K562 (cell line): ENCODE data around the gene SOX15. TPM values are rescaled to one million over a fixed set of nuclear protein-coding genes. Genes with fewer than 3 reads are reported as not detected.

Experiments used
- BACH1 ChIP-seq: fragments of 200-800 bp; sonication (Bioruptor generic); IDR thresholded peaks from 2 replicates; pipeline ENCODE4 v1.6.1; 2016; ENCODE audit warnings: missing genetic modification characterization, missing compliant biosample characterization
- C11orf30 ChIP-seq: fragments of 450-650 bp; IDR thresholded peaks from 2 replicates; pipeline ENCODE4 v1.6.1; 2016; ENCODE audit warnings: low read depth, mild to moderate bottlenecking
- CREM ChIP-seq: IDR thresholded peaks from 2 replicates; pipeline ENCODE4 v1.6.1; 2014; ENCODE audit warnings: antibody characterized with exemption, low read depth
- CSDE1 ChIP-seq, 2 experiments: fragments of 450-650 bp; IDR thresholded peaks; 2 replicates each; pipeline ENCODE4 v1.6.1; 2016; ENCODE audit warnings: mild to moderate bottlenecking in 1 of 2
- DPF2 ChIP-seq: fragments of 450-650 bp; IDR thresholded peaks from 2 replicates; pipeline ENCODE4 v1.6.1; 2016
- FIP1L1 ChIP-seq: fragments of 200-400 bp; formaldehyde crosslinking; IDR thresholded peaks from 2 replicates; pipeline ENCODE4 v1.6.1; 2018; ENCODE audit warnings: mild to moderate bottlenecking, low read depth, low read length; ENCODE audit not compliant: poor library complexity, severe bottlenecking
- HDAC2 ChIP-seq: fragments of 450-650 bp; IDR thresholded peaks from 2 replicates; pipeline ENCODE4 v1.6.1; 2016; ENCODE audit warnings: mild to moderate bottlenecking
- JUND ChIP-seq, 2 experiments: IDR thresholded peaks; 2 replicates in 1 of 2; 3 replicates in 1 of 2; pipeline ENCODE4 v1.6.1; 2011; ENCODE audit warnings: borderline replicate concordance in 2 of 2, low read depth in 2 of 2, low read length in 2 of 2, improper control_type of control experiment in 1 of 2, missing biosample characterization in 1 of 2, missing genetic modification characterization in 1 of 2, missing genetic modification reagents in 1 of 2
- KDM2B ChIP-seq: fragments of 250-450 bp; sonication (Bioruptor Pico); IDR thresholded peaks from 2 replicates; pipeline ENCODE4 v1.8.0; 2021; ENCODE audit warnings: mild to moderate bottlenecking, moderate library complexity
- MAFF ChIP-seq: IDR thresholded peaks from 2 replicates; pipeline ENCODE4 v1.6.1; 2012; ENCODE audit warnings: low read length, improper control_type of control experiment
- MAFG ChIP-seq: fragments of 450-650 bp; conservative IDR thresholded peaks from 2 replicates; pipeline ENCODE4 v1.6.1; 2016; ENCODE audit warnings: missing genetic modification characterization, missing compliant biosample characterization
- MAFK ChIP-seq: IDR thresholded peaks from 2 replicates; pipeline ENCODE4 v1.6.1; 2011; ENCODE audit warnings: low read length, improper control_type of control experiment
- MAZ ChIP-seq, 2 experiments: fragments of 450-650 bp in 1 of 2; sonication (generic) in 1 of 2; formaldehyde crosslinking; IDR thresholded peaks in 1 of 2; conservative IDR thresholded peaks in 1 of 2; 2 replicates each; pipeline versions ENCODE4 v1.4.0 to v1.5.0; 2020; ENCODE audit warnings: mild to moderate bottlenecking in 1 of 2, missing genetic modification reagents in 1 of 2
- MTA1 ChIP-seq: fragments of 450-650 bp; IDR thresholded peaks from 2 replicates; pipeline ENCODE4 v1.6.1; 2017; ENCODE audit warnings: borderline replicate concordance
- MYNN ChIP-seq, 2 experiments: sonication (generic); formaldehyde crosslinking in 1 of 2; IDR thresholded peaks; 2 replicates each; pipeline versions ENCODE4 v1.5.0 to v1.6.1; 2016 to 2020; ENCODE audit warnings: antibody characterized with exemption in 1 of 2, missing genetic modification reagents in 1 of 2
- NCOR1 ChIP-seq: fragments of 450-650 bp; IDR thresholded peaks from 2 replicates; pipeline ENCODE4 v1.6.1; 2016; ENCODE audit warnings: mild to moderate bottlenecking, moderate library complexity
- NFE2 ChIP-seq: IDR thresholded peaks from 2 replicates; pipeline ENCODE4 v1.6.1; 2014; ENCODE audit warnings: antibody characterized with exemption, low read depth
- PREB ChIP-seq: sonication (generic); formaldehyde crosslinking; IDR thresholded peaks from 2 replicates; pipeline ENCODE4 v1.8.1; 2023; ENCODE audit warnings: mild to moderate bottlenecking, missing genetic modification reagents
- SMARCA4 ChIP-seq: fragments of 450-650 bp; IDR thresholded peaks from 2 replicates; pipeline ENCODE4 v1.6.1; 2016
- SMARCE1 ChIP-seq: fragments of 450-650 bp; IDR thresholded peaks from 2 replicates; pipeline ENCODE4 v1.7.1; 2016; ENCODE audit warnings: mild to moderate bottlenecking
- TAL1 ChIP-seq: fragments of 450-650 bp; IDR thresholded peaks from 2 replicates; pipeline ENCODE4 v1.6.1; 2016; ENCODE audit warnings: mild to moderate bottlenecking
- TCF3 ChIP-seq: sonication (generic); formaldehyde crosslinking; IDR thresholded peaks from 2 replicates; pipeline ENCODE4 v1.4.0; 2020; ENCODE audit warnings: mild to moderate bottlenecking, missing genetic modification reagents
- ZBTB26 ChIP-seq: fragments of 450-650 bp; formaldehyde crosslinking; IDR thresholded peaks from 2 replicates; pipeline ENCODE4 v1.4.0; 2022; ENCODE audit warnings: missing genetic modification characterization
- ZEB2 ChIP-seq: fragments of 450-650 bp; IDR thresholded peaks from 2 replicates; pipeline ENCODE4 v1.6.1; 2016
- ZNF263 ChIP-seq: sonication (generic); formaldehyde crosslinking; IDR thresholded peaks from 2 replicates; pipeline ENCODE4 v1.8.0; 2022; ENCODE audit warnings: mild to moderate bottlenecking, missing genetic modification reagents, borderline replicate concordance
- polyA plus RNA-seq, 8 experiments: library from polyadenylated mRNA; depleted of rRNA in 4 of 8; stranded (reverse) in 5 of 8; unstranded in 3 of 8; fragments of >200 nt; fragmentation: Nextera tagmentation in 2 of 8; fragmentation: Illumina TruSeq in 1 of 8; extraction: Ambion mirVana in 2 of 8; extraction: Trizol in 1 of 8; gene quantifications; 2 replicates each; pipeline versions ENCODE4 v1.2.1 to v1.2.3, GENCODE V29; 2011 to 2014; ENCODE audit warnings: inconsistent platforms in 1 of 8, missing spikeins in 1 of 8
- total RNA-seq, 7 experiments: library from RNA; depleted of rRNA in 6 of 7; stranded (reverse); fragments of >200 nt in 6 of 7; fragmentation: Illumina TruSeq in 2 of 7; extraction: Trizol in 2 of 7; gene quantifications; 2 replicates each; pipeline versions ENCODE4 v1.2.1 to v1.2.3, GENCODE V29; 2011 to 2021; ENCODE audit warnings: low replicate concordance in 1 of 7

Gene SOX15
- total and polyA plus RNA-seq, 9 of the 15 experiments (the other 6 are each of a cell fraction or from before 2014, with no cell fraction given), result 0.07 to 0.33 (median 0.19) TPM; not detected in 5

- TF ChIP-seq MYNN (IDR thresholded peaks at IDR 0.05) (0 out of 2 replicates have a peak, but pooled peaks have one; percentile 39), MYNN (CRISPR knock-in tag; IDR thresholded peaks at IDR 0.05) (no peak), C11orf30 (peak; percentile 90), MAZ (CRISPR knock-in tag; conservative IDR thresholded peaks at IDR 0.05 in 1 of 2, IDR thresholded peaks at IDR 0.05 in 1 of 2) (0 out of 4 replicates have a peak, but pooled peaks of 1 of the 2 experiments have one; percentile 35), CSDE1 (IDR thresholded peaks at IDR 0.05) (no peak), JUND (IDR thresholded peaks at IDR 0.05; ENCODE audit: borderline replicate concordance, low read depth, low read length) (peak; percentile 68), JUND (tag; IDR thresholded peaks at IDR 0.05; ENCODE audit: borderline replicate concordance, low read depth, low read length) (peak; percentile 45; the same call in 1 of the 3 replicates), SMARCE1 (peak; percentile 79), MAFK (peak; percentile 62; the same call in 1 of the 2 replicates), NFE2 (peak; percentile 93), CREM (peak; percentile 46), MAFG (tag) (peak; percentile 81), PREB (no peak), DPF2 (peak; percentile 74), TCF3 (peak; percentile 50; the same call in 1 of the 2 replicates), SMARCA4 (peak; percentile 62; the same call in 1 of the 2 replicates), ZEB2 (peak; percentile 83), KDM2B (CRISPR knock-in tag) (no peak), MAFF (peak; percentile 85), ZBTB26 (no peak), NCOR1 (peak; percentile 47; the same call in 1 of the 2 replicates), FIP1L1 (no peak), TAL1 (peak; percentile 14; the same call in 1 of the 2 replicates), HDAC2 (peak; percentile 20; the same call in 1 of the 2 replicates), ZNF263 (CRISPR knock-in tag) (peak; percentile 86; the same call in 1 of the 2 replicates), BACH1 (tag) (no peak), MTA1 (0 out of 2 replicates have a peak, but pooled peaks have one; percentile 26)
Measured at GRCh38 chr17:7580604-7581575, 9.0 kb downstream of the SOX15 start (continued).
